Sciatic nerve (tissue), 2 donors: ENCODE results near the gene ZNF804A. TPM values are rescaled to one million over a fixed set of nuclear protein-coding genes. Genes with fewer than 3 reads are reported as not detected.
"Not testable (repeated sequence)": the region's sequence is repeated elsewhere in the genome, so short reads cannot be mapped to it uniquely, and the experiment has no call there.

ENCODE experiments used
- ATAC-seq: fragments of 200-7000 bp; cut with Tn5 transposase; one replicate; pipeline ENCODE4 v1.9.1; 2020; ENCODE audit warnings: mild to moderate bottlenecking, moderate library complexity
- DNase-seq: peaks from one replicate; pipeline ENCODE4 v3.0.0-alpha.2; 2020; ENCODE audit warnings: low spot score
- intact Hi-C: fragments of 100-400 bp; cut with DNase I; formaldehyde crosslinking; loops from one replicate; pipeline ENCODE4 v1.14.2; 2022
- total RNA-seq: library from RNA; stranded (reverse); fragmentation: NEBNext Ultra II Directional; extraction: Animal tissue kit (Norgen Biotek cat#: 25700); gene quantifications from one replicate; pipeline ENCODE4 v1.2.1, GENCODE V29; 2021
- donor health status: DM: no; HTN: no; CAD: no.
- donor health status: DM: no; HTN: no; CAD: no.

ZNF804A gene
- total RNA-seq, 1 donor from 2014 or later = 0.13 TPM

DNA sequence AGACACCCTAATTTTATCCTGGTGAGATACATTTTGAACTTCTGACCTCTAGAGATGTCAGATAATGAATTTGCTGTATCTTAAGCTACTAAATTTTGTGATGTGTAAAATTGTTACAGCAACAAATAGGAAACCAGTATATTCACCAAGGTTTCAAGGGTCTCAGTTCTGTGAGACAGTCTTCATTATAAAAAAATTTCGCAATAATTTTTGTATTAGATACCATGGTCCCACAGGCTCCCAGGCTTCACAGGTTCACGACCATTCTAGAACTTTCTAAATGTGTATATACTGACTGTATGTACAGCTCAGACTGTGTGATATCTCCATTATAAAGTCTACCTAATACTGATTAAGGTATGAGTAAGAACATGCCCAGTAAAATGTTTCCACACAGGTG, 181.4 kb downstream of the ZNF804A start:
- ATAC-seq = no peak
- intact Hi-C loops = no loop called here
- DNase-seq = no peak

DNA sequence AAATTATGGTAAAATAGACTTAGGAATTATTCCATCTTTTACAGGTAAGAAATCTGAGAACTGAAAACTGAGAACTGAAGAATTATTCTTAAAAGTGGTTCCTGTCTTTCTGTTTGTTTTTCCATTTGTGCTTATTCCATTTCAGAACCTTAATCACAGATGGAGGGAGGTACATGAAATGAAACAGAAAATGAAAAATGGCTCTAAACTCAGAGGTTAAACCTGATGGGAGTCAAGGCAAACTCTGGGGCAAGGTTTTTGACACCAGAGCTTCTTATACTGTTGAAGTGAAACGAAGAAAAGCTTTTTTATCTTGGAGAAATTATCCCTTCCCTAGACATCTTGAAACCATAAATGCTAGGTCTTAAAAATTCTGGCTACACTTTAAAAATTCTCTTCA, 182.1 kb downstream of the ZNF804A start:
- intact Hi-C loops = no loop called here
- ATAC-seq (no peak), DNase-seq (no peak)

DNA sequence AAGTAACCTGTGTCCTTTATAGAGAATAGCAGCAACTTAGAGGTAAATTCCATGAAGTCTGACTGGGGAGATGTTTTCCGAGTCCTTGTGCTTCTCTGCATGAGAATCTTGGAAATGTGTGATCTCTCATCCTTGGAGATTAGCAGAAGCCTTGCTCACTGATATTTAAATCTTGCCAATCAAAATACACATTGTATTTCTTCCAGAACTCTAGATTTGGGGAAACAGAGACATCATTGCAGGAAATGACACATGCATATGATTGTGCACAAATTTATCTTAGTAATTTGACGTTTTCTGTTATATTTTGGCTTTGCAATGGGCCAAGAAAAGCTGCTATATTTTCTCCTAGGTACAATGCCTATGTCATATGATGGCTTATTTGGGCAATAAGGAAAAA, 182.6 kb downstream of the ZNF804A start:
- no peak for DNase-seq
- intact Hi-C loops = no loop called here
- ATAC-seq = no peak

DNA sequence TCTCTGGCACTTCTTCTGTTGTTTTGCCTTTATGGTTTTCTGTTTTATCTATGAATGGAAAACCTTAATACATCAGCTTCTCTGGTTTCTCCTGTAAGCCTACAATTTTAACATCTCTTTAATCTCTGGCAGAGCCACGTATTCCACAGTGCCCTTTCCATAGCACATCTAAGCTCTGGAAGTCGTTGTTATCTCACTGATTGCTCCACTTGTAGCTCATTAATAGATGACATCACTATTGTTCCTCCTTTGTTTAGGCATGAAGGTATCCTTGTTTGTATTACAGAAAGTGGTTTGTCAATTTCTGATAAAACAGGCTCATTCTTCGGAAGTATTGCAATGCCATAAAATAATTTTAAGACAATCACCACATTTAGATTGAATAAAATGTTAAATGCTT, 185.2 kb downstream of the ZNF804A start:
- DNase-seq (no peak), ATAC-seq (no peak)
- intact Hi-C loops = no loop called here

DNA sequence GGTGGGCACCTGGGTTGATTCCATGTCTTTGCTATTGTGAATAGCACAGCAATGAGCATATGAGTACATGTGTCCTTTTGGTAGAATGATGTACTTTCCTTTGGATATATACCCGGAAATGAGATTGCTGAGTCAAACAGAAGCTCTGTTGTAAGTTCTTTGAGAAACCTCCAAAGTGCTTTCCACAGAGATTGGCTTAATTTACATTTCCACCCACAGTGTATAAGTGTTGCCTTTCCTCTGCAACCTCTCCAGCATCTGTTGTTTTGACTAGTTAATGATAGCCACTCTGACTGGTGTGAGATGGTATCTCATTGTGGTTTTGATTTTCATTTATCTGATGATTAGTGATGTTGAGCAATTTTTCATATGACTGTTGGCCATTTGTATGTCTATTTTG, 194.8 kb downstream of the ZNF804A start:
- no peak for DNase-seq
- ATAC-seq = no peak
- intact Hi-C loops = no loop called here

DNA sequence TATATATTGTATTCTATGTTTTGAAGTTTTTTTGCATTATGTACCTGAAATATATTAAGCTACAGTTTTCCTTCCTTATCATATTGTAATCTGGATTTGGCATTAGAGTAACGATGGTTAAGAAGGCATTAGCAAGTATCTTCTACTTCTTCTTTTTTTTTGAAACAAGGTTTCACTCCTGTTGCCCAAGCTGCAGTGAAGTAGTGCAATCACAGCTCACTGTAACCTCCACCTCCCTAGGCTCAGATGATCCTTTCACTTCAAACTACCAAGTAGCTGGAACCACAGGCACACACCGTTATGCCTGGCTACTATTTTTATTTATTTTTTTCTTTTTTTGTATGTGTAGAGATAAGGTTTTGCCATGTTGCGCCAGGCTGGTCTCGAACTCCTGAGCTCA, 201.1 kb downstream of the ZNF804A start:
- intact Hi-C loops = no loop called here
- ATAC-seq (no peak), DNase-seq (no peak)

DNA sequence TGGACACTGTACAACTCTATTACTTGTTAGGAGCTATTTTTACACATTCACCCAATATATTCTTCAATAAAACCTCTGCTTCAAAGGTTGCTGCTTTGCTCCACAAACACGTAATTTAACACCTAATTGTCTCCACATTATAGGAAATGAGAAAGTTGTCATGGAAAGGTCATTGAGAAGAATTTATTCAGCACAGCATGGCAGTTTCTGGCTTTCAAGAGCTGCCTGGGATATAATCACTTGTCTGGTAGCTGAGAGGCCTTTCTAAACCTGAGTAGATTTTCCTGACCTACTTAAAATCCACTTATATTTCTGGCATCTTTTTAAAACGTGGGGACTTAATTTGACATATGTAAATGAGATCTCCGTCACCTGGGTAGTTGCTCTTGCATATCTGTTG, 216.1 kb downstream of the ZNF804A start:
- ATAC-seq = no peak
- DNase-seq = no peak
- intact Hi-C loops = no loop called here

DNA sequence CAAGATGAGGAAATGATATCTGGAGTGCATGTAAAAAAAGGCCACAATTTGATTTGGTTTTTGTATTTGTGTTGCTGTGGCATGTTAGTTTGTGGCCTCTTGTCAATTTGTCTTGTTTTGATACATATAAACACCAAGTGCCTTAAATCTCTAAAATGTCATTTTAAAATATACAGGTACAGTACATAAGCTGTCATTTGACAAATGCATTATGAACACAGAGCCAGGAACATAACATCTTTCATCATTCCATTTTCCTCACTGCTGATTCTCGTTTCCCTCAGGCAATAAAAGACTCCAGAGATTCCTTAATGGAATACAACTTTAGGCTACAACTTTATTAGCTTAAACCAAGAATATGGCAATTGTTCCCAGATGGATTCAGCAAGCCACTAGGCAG, 217.5 kb downstream of the ZNF804A start:
- DNase-seq = no peak
- intact Hi-C loops = no loop called here
- no peak for ATAC-seq

DNA sequence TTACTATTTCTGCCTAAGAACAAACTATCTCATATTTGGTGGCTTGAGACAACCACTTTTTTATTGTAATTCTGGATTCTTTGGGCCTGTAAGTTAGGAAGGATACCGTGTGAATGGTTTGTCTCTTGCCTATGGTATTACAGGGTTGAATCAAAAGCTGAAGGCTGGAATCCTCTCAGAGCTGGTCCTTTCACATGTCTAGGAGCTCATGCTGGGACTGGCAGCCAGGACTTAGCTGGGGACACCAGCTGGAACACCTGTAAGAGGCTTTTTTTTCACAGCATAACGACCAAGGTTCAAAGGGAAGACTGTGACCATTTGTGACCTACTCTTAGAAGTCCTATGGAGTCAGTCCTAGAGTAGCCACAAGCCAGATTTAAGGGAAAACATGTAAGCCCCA, 226.3 kb downstream of the ZNF804A start:
- DNase-seq (no peak), ATAC-seq (no peak)
- intact Hi-C loops = no loop called here

DNA sequence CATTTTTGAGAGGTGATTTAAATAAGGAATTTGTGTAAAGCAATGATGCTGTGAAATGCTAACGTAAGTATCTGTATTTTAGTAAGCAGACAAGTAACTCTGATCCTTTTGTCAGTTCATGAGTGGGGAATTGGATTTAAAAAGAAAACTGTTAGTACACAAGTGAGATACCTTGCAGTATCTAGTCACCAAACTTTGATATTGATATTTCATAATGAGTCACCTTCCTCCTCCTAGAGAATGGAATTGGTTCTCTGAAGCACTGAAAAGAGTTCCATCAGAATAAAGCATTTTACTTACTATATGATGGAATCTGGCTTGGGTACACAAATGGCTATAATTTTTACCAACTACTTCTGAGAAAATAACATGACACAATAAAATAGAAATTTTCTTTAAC, 232.2 kb downstream of the ZNF804A start:
- ATAC-seq (no peak), DNase-seq (no peak)
- intact Hi-C loops = no loop called here

DNA sequence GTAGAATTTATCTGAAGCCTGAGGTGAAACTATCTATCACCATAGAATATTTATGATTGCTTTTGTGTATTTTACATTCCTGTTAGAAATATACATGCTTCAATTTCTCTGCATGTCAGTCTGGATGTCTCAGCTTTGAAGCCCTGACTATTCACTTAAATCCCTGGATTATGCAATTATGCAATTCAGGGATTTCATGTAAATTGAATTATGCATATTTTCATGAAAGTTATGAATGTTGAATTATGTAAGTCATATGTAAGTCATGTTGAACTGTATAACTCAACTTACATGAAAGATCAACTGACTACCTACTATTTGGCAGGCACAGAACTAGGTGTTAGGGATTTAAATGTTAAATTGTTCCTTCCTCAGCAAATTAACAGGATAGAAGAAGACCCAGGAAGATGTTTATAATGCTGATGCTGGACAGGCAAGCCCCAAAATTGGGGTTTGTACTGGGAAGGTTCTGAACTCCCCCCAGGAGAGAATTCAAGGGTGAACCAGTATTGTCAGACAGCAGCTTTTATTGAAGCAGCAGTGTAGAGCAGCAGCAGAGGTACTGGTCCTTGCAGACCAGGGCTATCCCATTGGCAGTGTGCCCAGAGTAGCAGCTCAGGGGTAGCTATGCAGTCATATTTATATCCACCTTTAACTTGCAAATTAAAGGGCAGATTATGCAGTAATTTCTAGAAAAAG, 236.5 kb downstream of the ZNF804A start:
- ATAC-seq = no peak
- intact Hi-C loops = no loop called here
- no peak for DNase-seq

DNA sequence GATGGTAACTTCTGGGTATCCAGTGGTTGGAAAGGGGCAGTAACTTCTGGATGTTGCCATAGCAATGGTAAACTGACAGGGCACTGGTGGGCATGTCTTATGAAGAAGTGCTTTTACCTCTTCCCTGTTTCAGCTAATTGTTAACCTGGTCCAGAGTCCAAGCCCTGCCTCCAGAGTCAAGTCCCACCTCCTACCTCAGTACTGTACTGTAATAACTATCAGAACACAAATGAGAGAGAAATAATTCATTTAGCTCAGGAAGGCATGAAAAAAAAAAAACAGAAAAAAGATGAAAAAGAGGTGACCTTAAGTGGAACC, 237.0 kb downstream of the ZNF804A start:
- intact Hi-C loops = no loop called here
- ATAC-seq (no peak), DNase-seq (no peak)

DNA sequence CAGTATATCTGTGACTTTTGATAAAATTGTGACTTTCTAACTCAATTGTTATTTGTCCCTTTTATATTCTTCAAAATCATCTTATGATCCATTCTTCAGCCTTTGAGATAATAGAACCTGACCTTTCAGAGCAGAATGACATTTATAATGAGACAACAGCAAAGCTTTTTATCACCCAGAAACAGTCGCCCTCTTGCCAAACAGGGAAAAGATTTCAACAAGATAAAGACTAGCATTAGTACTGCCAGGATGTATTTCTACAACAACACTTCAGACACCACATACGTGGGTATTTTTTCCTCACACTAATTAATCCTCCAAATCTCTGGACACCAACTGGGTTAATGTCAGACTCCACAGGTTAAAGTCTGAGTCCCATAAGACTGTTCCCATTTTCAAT, 249.0 kb downstream of the ZNF804A start:
- intact Hi-C loops = no loop called here
- ATAC-seq (no peak), DNase-seq (no peak)

DNA sequence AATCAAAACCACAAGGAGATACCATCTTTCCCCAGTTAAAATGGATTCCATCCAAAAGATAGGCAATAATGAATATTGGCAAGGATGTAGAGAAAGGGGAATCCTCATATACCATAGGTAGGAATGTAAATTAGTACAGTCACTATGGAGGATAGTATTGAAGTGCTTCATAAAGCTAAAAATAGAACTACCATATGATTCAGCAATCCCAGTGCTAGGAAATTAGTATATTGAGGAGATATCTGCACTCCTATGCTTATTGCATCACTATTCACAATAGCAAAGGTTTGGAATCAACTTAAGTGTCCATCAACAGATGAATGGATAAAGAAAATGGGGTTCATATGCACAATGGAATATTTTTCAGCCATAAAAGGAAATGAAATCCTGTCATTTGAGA, 251.2 kb downstream of the ZNF804A start:
- no peak for ATAC-seq
- intact Hi-C loops = no loop called here
- DNase-seq = no peak

DNA sequence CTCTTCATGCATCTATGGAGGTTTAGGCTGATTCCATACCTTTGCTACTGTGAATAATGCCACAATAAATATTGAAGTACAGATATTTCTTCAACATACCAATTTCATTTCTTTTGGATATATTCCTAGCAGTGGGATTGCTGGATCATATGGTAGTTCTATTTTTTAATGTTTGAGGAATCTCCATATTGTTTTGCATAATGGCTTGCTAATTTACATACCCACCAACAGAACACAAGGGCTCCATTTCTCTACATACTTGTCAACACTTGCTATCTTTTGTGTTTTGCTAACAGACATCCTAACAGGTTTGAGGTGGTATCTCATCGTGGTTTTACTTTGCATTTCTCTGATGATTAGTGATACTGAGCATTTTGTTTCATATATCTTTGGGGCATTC, 253.2 kb downstream of the ZNF804A start:
- ATAC-seq (no peak), DNase-seq (no peak)
- intact Hi-C loops = no loop called here

DNA sequence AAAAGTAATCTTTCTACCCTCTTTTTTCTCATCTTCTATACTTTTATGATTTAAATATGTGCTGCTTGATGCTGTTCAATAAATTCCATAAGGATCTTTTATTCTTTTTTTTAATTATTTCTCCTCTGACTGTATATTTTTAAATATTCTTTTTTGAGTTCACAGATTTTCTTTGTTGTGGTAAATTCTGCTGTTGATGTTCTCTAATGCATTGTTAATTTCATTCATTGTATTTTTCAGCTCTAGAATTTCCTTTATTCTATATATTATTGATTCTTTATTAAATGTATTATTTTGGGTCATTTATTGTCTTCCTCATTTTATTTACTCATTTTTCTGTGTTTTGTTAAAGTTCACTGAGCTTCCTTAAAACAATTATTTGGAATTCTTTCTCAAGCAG, 260.9 kb downstream of the ZNF804A start:
- no peak for DNase-seq
- intact Hi-C loops = no loop called here
- ATAC-seq = no peak

DNA sequence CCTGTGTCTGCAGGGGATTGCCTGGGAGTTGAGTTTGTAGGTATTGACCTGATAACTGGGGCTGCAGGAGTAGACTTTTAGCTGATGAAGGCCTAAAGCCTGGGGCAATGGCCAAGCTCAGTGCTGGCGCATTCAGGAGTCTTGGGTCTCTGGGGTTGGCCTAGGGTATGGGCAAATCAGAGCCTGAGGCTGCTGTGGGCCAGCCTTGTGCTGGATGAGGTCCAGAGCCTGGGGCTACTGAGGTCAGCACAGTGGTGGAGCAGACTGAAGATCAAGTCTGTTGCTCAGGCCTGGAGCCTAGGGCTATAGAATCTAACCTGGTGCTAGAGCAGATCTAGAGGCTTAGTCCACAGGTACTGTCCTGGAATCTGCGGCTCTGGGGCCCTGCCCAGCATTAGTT, 262.4 kb downstream of the ZNF804A start:
- DNase-seq (no peak), ATAC-seq (no peak)
- intact Hi-C loops = no loop called here

DNA sequence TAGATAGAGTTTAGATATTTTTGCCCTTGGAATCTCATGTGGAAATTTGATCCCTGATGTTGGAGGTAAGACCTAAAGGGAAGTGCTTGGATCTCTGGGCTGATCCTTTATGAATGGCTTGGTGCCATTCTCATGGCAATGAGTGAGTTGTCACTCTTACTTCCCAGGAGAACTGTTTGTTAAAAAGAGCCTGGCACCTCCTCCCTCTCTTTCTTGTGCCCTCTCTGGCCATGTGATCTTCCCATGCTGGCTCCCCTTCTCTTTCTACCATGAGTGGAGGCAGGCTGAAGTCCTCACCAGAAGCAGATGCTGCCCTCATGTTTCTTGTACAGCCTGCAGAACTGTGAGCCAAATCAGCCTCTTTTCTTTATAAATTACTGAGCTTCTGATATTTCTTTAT, 276.9 kb downstream of the ZNF804A start:
- intact Hi-C loops = no loop called here
- no peak for ATAC-seq
- no peak for DNase-seq

DNA sequence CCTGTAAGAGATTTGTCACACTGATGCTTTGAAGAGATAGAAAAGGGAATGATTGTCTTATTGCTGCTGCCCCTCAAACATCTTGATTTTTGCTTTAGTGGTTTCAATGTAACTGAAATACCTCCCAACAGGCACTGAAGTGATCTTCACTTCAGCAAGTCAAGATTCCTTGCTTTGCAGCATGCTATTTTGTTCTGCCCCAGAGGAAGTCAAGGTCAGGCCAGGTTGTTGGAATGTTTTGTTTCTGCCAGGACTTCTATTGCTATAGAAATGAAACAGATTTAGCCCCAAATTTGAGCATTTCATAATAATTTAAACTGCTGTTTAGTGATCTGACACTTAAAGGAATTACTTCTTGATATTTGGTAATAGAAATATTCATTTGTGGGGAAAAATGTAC, 277.6 kb downstream of the ZNF804A start:
- DNase-seq = no peak
- intact Hi-C loops = no loop called here
- no peak for ATAC-seq

DNA sequence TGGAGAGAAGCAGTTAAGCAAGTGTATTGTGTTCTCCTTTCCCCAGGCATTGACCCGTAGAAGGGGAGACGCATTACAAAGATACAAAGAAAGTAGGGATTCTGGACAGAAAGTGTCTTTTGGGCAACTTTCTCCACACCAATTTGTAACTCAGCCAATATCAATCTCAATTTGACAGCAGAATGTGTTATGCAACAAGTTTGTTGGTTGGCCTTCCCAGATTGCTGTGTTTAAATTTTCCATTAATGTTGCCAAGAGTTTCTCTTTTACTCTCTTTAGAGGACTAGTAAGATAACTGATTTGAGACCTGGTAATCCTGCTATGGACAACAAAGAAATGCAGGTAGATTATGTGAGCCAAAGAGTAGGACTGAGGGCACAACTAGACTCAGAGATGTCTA, 279.6 kb downstream of the ZNF804A start:
- intact Hi-C loops = no loop called here
- no peak for ATAC-seq
- no peak for DNase-seq

DNA sequence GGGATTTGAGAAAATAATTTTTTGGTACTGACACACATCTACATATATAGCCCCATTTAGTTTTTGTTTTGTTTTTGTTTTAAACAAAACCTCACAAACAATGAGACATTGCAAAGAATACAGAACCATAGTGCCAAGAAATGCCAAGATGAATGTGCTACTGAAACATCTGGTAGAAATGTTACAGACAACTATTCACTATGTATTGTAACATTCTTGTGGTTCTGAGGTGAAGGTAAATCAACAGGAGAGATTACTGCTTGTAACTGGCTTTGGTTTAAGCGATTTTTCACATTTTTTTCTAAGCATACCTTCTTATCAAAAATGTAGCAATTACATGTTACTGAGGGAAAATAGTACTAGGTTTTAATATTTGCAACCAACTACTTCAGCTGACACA, 281.3 kb downstream of the ZNF804A start:
- ATAC-seq = no peak
- intact Hi-C loops = no loop called here
- no peak for DNase-seq

DNA sequence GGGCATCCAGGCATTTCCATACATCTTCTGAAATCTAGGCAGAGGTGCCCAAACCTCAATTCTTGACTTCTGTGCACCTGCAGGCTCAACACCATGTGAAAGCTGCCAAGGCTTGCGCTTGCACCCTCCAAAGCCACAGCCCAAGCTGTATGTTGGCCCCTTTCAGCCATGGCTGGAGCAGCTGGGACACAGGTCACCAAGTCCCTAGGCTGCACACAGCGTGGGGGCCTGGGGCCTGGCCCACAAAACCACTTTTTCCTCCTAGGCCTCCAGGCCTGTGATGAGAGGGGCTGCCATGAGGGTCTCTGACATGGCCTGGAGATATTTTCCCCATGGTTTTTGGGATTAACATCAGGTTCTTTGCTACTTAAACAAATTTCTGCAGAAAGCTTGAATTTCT, 288.3 kb downstream of the ZNF804A start:
- ATAC-seq, DNase-seq, intact Hi-C loops: not testable (repeated sequence)
